Measurements from ENCODE around the gene DIP2B.

DNA sequence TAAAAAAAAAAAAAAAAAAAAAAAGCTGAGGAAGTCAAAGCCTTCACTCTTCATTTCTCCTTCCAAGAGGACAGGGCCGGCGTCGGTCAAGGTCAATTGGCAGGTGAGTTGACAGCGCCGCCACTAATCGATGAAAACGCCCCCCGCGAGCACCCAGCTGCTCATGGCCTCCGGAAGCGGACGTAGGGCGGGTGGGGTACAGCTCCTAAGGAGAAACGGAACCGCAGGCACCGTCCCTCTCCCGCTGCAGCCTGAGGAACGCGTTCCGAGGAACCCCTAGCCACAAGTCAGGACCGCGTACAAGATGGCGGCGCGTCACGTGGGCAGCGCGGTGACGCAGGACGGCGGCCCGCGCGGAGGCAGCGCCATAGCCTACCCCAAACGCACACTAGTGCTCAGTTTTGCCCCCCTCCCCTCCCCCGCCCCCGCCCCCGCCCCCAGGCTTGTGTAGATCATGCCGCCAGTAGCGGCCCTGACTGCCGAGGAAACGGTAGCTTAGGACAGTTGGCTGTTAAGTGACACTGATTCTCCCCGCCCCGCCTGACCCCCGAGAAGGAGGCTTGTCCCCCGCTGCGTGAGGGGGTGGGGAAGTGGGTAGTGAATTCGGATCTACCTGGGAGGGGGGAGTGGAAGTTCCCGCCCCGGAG, 259.0 kb downstream of the DIP2B start, which contains the start of gene ATF1:
- TF ChIP-seq, protein P1, sequence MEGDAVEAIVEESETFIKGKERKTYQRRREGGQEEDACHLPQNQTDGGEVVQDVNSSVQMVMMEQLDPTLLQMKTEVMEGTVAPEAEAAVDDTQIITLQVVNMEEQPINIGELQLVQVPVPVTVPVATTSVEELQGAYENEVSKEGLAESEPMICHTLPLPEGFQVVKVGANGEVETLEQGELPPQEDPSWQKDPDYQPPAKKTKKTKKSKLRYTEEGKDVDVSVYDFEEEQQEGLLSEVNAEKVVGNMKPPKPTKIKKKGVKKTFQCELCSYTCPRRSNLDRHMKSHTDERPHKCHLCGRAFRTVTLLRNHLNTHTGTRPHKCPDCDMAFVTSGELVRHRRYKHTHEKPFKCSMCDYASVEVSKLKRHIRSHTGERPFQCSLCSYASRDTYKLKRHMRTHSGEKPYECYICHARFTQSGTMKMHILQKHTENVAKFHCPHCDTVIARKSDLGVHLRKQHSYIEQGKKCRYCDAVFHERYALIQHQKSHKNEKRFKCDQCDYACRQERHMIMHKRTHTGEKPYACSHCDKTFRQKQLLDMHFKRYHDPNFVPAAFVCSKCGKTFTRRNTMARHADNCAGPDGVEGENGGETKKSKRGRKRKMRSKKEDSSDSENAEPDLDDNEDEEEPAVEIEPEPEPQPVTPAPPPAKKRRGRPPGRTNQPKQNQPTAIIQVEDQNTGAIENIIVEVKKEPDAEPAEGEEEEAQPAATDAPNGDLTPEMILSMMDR (IDR thresholded peaks at IDR 0.05): no peak
- no peak for TF ChIP-seq EZH2 (IDR thresholded peaks at IDR 0.05)

Data from neural progenitor cell (in vitro differentiated cells).